HFF-Myc (cell line): Measurements from ENCODE around the gene CFAP74.

Experiments
- DNase-seq: peaks from one replicate; pipeline ENCODE4 v3.0.0-alpha.2; 2011; ENCODE audit warnings: low read depth; ENCODE audit errors: extremely low read depth
- H3K4me3 ChIP-seq: replicated peaks from 2 replicates; pipeline ENCODE4 v1.5.1; 2011; ENCODE audit warnings: low read depth, mild to moderate bottlenecking, control low read depth, low read length
- CTCF ChIP-seq: IDR thresholded peaks from 2 replicates; pipeline ENCODE4 v1.5.1; 2012; ENCODE audit warnings: mild to moderate bottlenecking, low read depth, low read length, control low read depth; ENCODE audit errors: missing control alignments

CFAP74 gene

GRCh38 chr1:1964811-1965210 is 38.8 kb downstream of the CFAP74 start:
- no peak overlapping the region for H3K4me3 ChIP-seq
- no peak for TF ChIP-seq CTCF
- DNase-seq, result no peak

DNA sequence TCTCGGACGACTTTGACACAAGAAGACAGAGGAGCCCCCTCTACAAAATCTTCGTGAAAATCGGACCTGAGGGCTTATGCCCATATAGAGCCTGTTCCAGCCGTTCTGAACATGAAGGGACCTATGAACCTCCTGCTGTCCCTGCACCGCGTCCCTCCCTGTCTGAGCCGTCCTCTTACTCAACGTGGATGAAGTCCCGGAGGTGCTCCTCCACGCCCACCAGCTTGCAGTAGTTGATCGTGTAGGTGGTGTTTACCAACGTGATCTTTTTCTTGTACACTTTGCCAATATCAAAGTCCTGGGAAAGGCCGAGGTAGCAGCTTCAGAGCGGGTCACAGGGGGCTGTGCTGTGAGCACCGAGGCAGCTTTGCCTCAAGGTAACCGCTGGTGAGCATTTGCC is 40.0 kb downstream of the CFAP74 start:
- no peak for DNase-seq
- no peak overlapping the region for H3K4me3 ChIP-seq
- no peak for TF ChIP-seq CTCF

DNA sequence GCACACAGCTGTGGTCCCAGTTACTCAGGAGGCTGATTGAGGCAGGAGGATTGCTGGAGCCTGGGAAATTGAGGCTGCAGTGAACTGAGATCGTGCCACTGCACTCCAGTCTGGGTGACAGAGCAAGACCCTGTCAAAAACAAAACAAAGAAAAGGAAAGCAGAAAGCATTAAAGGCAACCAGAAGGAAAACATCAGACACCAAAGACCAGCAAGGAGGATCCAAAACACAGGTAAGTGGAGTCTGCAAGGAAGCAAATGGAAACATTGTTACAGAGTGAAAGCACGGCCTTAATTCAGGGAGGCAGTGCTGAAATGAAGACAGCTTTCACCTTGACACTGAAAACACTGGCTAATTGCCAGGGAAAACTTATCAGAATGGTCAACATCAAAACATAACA is 40.8 kb downstream of the CFAP74 start:
- H3K4me3 ChIP-seq, result no peak overlapping the region
- no peak for DNase-seq
- TF ChIP-seq CTCF, result no peak

GRCh38 chr1:1960480-1961196 is 42.9 kb downstream of the CFAP74 start:
- no peak overlapping the region for H3K4me3 ChIP-seq
- TF ChIP-seq CTCF, result no peak
- DNase-seq, result no peak

GRCh38 chr1:1959840-1960479 is 43.6 kb downstream of the CFAP74 start:
- DNase-seq, result no peak
- TF ChIP-seq CTCF, result peak; percentile 85
- H3K4me3 ChIP-seq, result no peak overlapping the region

DNA sequence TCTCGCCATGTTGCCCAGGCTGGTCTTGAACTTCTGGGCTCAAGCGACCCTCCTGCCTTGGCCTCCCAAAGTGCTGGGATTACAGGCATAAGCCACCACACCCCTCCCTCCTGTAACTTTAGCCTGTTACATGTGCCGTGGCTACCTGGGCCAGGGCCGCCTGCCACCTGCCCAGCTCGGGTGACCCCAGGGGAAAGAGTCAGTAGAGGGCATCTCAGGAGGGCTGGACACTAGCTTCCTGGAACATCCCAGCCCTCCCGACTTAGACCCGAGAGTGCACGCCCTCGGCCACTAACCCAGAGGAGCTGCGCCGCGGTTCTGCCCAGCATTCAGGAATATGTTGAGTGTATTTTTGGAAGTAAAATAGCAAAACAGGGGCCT is 44.1 kb downstream of the CFAP74 start:
- no peak overlapping the region for H3K4me3 ChIP-seq
- TF ChIP-seq CTCF, result no peak
- no peak for DNase-seq
